CD4-positive, alpha-beta T cell treated with Interleukin-1 beta for 1 hour (primary cell): Measurements from ENCODE around the gene ITPKB.
"Not testable (repeated sequence)": the region's sequence is repeated elsewhere in the genome, so short reads cannot be mapped to it uniquely, and the experiment has no call there.

Experiments
- DNase-seq, 2 donors: peaks; one replicate each; pipeline ENCODE4 v3.0.0-alpha.2; 2020 to 2022

ITPKB gene

DNA sequence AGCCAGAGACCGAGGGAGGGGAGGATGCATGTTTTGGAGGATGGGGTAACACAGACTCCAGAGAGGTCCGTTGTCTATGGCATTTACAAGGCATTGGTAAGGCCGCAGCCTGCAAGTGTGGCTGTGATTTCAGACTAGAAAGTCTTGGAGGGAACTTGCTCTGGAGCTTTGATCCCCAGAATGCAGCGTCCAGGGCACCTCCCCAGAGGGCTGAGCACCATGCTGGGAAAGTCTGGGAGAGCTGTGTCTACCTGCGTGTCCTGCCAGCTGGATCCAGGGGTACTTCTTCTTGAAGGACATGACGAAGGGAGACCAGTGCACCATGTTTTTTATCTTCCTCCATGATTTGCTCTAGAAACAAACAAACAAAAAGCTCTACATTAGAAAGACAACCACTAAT, 90.7 kb downstream of the ITPKB start:
- no peak for DNase-seq

DNA sequence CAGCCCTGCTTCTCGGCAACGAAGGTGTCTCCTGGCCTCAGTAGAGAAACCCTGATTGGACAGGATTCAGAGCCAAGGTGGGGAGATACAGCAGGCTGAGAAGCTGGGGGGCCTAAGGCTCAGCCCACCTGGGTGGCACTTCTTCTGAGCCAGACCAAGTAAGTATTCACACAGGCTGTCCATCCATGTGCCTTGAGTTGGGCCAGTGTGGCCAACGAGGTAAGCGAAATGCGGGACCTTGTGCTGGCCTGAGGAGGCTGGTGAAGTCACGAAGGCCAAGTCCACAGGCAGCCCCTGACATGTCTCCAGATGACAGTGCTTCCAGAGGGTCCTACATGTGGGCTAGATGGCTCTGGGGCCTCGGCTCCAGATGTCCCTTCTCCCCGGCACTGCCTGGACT, 91.4 kb downstream of the ITPKB start:
- DNase-seq = no peak

DNA sequence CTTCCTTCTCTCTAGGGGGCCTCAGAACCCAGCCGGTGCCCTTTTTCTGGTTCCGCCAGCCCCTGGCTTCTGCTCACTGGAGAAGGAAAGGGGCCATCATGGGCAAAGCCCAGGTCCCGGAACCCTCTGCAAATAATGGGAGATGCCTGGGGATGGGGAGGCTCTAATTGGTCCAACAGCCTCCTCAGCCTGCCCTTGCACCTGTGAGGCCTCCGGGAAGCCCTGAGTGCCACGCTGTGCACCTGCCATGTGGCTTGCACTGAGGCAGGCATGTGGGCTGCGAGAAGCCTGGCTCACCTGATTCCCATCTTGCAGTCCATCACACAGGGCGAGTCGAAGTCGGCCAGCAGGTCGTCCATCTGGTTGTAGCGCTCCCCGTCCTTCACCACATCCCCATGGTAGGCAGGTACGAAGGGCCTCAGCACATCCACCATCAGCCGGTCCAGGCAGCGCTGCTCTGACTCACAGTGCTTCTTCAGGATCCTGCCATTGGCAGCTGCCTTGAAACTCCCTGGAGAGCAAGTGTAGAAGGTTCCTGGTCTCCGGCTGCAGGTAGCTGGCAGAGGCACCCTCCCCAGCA, 92.1 kb downstream of the ITPKB start:
- DNase-seq = no peak

DNA sequence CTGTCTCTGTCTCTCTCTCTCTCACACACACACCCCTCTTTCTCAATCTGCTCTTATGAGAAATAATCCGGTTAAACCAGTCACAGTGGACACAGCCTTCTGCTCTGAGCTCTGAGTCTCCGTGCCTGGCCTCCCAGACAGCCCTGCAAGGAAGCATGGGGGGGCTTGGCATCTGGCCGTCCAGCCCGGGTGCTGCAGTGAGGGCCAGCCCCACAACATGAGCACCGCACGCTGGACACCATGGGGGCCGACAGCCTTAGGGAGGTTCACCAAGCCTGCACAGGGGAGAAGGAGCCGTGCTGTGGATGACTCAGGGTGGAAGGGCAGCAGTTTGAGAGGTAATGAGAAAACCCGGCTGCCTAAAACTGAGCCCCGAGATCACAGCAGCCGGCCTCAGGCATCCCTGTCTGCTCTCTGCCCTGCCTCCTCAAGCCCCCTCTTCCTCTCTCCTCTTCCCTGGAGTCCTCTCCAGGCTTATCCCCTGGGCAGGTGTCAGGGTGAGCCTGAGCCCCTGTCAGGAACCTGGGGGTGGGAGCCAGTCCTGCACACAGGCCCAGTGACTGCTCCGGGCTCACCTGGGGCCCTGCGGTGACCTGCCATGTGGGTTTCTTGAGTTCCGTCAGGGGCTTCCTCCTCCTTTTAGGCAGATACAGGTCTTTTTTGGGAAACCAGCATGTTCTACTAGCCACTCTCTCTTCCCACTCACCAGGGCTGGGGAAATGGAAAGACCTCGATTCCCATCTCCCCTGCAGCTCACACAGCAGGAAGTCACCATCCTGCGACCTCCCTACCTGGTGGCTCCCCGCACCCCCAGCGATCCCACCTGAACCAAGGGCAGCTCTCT, 92.8 kb downstream of the ITPKB start:
- DNase-seq = no peak

DNA sequence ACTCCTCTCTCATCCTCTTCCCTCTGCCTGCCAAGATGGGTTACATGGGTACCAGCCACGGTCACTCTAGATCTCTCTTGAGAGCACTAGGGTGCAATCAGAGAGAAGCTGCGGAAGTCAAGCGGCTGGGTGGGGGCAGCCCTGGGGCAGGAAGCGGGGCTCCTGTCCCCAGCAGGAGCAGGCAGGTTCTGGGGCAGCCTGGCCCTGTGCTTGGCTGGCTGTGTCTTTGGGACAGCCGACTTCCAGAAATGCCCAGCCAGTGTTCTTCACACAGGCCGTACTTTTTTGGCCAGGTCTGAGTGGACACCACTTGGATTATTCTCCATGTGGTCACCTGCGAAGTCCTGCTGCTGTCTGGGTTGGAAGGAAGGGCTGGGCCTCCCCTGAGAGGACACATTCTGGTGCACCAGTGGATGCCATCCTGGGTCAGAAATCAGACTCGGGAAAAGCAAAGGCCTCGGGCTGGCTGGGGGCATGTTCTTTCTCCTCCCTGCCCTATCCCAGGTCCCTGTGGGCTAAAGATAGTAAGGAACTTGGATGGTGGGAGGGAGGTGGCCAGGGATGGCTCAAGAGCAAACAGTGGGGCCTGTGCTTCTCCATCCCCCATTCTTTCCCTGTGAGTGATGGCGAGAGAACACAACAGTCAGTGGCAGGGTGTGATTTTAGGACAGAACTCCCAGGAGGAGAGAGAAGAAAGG, 93.7 kb downstream of the ITPKB start:
- no peak for DNase-seq

DNA sequence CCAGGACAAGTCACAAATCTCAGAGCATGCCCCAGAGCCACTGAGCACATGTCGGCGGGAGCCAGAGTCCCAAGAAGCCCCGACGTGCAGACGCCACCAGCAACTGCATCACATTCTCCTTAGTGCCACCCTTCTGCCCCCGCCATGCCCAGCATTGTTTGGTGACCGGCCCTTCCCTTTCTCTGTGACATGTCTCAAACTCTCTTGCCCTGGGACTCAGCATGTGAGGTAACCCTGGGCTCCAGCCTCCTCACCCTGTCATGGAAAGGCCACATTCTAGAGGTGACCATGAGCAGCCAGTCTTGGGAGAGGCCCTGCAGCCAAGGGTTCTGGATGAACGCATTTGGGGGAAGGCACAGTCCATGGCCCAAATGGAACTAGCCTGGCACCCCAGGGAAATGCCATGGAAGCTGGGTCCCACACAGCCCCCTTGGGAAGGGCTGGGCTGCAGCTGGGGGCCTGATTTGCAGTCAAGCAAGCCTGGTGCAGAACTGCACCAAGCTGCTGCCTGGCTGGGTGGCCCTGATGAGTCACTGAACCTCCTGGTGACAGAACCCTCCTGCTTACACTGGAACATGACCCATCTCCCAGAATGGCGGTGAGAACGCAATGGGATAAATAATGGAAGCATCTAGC, 94.4 kb downstream of the ITPKB start:
- DNase-seq = no peak

DNA sequence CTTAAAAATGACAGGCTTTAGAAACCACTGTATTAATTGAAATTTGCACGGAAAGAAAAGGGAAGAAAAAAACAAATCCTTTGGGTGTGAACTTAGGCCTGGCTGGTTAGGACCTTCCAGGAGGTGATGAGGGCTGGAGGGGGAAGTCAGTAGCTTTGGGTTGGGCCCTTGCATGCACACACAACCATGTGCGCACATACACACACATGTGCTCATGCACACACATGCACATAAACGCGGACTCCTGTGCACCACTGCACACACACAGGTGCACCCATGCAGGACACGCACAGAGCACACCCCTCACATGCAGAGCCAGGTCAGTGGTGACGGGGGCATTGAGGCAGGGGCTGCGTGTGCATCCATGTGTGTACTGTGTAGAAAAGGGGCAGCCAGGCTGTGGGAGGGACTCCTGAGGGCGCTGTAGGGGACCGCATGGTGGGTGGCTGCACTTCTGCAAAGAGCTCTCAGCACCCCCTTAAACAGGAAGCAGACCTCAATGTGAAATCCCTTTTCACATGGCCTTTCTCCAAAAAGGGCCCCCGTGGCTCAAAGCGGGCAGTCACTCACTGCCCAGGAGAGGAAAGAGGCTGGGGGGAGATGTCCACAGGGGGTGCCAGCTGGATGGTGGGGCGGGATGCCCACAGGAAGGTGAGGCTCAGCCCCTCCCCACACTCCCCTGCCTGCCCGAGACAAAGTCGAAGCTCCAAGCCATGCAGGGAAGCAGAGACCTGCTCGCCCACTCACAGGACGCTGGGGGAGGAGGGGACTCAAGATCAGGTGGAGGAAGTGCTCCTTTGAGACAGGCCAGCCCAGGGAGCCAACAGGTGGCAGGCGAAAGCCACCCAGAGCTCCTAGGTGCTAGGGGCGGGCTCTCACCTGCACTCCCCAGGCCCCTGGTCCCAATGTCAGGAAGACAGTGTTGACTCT, 95.2 kb downstream of the ITPKB start:
- DNase-seq = peak; percentile 45 to 59

DNA sequence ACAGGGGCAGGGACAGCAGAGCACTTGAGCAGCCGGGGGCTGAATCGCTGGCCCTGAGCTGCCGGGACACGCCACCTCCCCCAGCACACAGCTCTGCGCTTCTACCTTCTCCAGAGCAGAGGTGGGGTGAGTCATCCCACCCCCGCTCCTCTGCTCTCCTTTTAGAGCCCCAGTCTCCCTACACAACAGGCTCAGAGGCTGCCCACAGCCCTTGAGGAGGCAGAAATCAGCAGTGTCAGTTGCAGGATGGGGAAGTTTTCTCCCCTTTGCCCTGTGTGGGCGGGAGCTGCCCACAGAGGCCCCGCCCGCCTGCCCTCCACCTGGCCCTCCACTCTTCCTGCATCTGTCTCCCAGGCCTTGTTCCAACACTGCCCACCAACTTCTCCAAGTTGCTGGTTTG, 95.9 kb downstream of the ITPKB start:
- peak; percentile 25 to 46 for DNase-seq

DNA sequence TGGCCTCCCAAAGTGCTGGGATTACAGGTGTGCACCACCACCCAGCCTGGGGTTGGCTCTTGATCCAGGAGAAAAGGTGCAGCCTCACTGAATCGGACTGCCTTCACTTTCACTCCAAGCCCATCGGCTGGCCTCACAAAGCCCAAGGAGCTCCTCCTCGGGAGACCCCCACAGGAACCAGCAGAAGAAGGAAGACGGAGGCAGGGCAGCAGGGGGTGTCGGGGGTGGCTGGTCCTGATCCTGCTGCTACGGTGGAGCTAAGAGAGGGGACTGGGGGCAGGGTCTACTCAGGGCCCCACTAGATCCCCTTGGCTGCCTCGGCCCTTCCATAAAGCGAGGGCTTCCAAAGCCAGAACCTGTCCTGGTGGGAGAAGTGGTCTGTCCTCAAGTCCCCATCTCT, 96.7 kb downstream of the ITPKB start:
- DNase-seq = no peak

DNA sequence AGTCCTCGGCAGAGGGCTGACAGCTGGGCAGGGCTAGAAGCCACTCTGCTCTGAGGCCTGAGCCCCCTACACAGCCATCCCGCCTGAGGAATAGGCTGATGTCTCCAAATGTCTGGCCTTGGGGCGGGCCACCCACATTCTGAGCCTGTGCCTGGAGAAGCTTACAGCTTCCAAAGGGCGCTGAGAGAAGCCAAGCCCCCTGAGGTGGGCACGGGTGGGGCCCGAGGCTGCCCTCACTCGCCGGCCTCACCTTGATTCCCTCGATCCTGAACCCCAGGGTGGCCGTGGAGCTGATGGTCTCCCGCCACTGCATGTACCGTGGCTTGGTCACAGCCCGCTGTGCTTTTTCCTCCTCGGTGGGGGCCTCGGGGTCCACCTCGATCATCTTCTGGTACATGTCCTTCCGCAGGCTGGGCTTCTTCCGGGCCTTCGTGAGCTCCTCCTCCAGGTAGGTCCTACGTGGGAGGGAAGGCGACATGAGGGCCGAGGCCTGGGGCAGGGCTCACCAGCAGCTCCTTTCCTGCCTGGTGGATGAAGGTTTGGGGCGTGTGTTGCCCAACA, 97.3 kb downstream of the ITPKB start:
- DNase-seq = no peak

DNA sequence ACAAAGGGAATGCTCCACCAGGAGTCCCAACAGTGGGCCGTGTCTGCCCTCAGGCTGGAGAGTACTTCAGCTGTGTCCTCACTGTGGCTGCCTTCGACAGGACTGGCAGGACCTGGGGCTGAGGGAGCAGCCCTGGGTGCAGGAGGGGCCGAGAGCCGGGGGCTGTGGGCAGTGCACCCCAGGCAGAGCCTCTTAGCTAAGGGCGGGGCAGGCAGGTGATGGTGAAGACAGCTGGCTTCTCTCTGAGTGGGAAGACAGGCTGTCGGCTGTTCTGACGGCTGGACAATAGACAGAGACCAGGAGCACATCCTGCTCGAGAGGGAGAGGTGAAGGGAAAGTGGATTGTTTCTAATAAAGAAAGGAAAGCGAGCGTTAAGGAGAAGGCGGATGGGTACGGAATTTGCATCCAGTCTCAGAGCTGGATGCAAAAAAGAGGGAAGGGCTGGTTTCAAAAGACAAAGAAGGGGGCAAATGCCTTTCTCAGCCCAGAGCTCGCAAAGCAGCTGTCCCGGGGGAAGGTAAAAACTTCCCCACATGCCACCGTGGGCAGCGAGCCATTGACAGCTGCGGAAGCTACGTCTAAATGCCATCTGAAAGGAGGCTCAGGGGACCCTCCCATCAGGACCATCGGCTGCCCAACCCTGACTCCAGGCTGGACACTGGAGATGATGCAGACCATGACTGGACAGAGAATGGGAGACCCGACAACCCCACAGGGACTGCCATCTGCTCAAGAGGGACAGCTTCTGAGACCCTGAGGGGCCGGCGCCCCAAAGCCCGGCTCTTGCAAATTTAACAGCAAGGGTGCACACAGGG, 98.6 kb downstream of the ITPKB start:
- DNase-seq = no peak

DNA sequence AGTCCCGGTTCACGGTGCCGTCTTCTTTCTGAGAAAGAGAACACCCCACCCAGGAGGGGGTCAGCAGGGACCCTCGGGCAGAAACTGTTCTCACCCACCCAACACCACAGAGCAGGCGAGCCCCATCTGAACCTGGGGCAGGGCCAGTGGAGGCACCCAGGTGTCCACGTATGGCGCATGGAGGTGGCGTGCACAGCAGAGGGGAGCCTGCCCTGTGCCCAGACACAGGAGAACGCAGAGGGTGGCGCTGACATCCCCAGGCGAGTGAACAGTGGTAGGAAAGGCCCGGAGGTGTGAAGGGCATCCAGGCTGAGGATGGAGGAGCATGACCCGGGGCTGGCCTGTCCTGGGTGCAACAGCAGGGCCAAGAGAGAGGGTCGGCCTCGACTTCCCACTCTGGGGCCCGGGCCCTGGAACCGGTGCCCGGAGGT, 99.4 kb downstream of the ITPKB start:
- no peak for DNase-seq

DNA sequence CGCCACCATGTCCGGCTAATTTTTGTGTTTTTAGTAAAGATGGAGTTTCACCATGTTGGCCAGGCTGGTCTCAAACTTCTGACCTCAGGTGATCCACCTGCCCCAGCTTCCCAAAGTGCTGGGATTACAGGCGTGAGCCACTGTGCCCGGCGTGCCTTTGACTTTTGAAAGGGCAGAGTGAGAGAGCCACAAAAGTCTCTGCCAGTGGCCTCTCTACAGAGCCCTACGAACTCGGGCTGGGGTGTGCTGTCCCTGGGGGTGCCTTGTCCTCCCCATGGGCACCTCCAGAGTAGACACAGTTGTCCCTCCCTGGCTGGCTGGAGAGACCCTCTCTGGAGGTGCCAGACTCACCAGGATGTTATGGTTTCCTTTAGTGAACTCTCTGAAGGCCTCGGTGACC, 99.9 kb downstream of the ITPKB start:
- DNase-seq = not testable (repeated sequence)

DNA sequence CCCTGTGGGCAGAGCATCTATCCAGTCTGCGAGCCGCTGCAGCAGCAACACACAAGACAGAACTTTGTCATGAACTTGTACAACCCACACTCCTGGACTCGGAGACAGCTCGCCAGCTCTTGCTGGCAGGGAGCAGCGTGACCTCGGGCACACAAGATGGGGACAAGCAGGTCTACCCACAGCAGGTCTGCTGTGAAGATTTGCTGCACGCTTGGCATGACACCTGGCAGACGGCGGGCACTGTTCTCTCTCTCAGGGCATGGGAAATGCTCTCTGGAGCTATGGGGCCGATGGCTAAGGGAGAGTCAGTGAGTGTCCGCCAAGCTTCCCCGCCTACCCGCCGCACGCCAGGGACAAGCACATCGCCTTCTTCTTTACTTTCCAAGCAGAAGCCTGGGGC, 100.5 kb downstream of the ITPKB start:
- DNase-seq = no peak

DNA sequence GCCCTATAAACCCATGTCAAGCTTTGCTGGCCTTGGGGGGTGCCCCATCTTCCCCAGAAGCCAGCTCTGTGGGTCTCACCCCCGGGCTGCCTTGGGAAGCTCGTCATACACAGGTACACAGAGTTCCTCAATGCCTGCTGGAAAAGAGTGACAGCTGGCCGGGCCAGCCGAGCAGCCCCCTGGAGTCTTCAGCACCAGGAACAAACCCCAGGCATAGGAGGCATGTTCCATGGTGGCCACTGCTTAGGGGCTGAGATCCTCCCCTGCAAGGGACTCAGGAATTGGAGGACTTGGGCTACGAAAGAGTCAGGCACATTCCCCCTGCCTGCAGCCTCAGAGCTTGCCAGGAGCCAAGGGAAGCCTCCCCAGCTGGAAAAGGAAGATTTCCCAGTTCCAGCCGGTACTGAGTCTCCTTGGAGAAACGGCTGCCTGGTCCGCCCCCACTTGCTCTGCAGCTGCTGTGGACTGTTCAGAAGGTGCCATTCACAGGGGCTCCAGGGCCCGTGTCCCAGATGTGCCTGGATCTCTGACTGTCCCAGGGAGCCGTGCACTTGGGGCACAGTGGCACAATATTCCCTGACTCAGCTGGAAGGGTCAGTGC, 101.0 kb downstream of the ITPKB start:
- DNase-seq = no peak

DNA sequence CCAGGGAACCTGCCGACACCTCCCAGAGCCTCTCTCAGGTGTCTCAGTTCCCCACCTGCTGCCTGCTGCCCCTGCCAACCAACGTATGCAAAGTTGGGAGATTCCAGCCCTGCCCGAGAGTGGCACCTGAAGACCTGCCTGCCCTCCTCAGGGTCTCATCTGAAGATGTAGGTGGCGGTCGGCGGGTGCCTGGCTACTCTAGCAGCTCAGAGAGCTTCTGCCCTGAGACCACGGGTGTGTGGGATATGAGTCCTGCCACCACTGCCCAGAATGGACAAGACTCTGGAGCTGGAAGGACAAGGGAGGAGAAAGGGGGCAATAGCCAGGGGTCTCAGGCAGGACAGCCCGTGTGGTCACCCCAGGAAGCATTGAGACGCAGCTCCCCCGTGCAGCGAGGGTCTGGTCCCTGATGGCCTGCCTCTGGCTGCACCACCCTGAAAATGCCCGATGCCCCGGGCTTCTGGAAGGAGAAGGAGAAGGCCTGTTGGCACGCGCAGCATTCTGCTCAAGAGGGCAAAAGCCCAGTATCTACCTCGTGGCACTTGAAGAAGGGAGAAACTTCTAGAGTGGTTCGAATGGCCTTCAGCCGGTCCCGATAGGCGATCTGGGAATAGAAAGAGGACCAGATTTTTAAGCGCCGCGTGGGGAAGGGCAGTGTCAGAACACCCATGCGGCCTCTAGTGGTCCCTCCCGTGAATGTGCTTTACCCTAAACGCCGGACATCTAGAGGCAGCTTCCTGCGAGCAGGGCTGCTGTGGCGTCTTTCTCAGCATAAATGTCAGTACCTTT, 101.7 kb downstream of the ITPKB start:
- no peak for DNase-seq

DNA sequence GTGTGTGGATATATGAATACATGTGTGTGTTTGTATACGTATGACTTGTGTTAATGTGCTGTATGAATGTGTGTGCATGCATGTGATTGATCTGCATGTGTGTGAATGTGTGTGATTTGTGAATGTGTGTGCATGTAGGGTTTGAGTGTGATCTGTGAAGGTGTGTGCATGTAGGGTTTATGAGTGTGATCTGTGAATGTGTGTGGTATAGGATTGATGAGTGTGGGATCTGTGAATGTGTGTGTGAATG, 102.3 kb downstream of the ITPKB start:
- DNase-seq = no peak

DNA sequence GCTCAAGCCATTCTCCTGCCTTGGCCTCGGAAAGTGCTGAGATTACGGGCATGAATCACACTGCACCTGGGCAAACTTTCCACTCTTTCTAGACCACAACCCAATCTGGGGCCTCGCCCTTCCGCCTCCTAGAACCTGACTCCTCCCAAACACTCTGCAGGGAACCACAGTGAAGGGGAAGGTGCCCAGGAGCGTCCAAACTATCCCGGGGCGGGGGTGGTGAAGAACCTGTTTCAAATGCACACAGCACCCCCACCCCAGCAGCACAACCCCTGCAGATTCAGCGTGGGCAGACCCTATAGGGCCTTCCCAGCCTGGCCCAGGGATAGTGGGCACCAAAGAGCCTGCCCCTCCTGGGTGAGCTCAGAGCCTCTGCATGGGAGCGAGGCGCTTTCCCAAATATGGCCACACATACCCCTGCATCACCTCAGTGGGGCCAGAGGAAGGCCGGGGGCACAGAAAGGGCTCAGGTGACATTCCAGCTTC, 103.6 kb downstream of the ITPKB start:
- peak in 1 of 2 donors; percentile 40 for DNase-seq

DNA sequence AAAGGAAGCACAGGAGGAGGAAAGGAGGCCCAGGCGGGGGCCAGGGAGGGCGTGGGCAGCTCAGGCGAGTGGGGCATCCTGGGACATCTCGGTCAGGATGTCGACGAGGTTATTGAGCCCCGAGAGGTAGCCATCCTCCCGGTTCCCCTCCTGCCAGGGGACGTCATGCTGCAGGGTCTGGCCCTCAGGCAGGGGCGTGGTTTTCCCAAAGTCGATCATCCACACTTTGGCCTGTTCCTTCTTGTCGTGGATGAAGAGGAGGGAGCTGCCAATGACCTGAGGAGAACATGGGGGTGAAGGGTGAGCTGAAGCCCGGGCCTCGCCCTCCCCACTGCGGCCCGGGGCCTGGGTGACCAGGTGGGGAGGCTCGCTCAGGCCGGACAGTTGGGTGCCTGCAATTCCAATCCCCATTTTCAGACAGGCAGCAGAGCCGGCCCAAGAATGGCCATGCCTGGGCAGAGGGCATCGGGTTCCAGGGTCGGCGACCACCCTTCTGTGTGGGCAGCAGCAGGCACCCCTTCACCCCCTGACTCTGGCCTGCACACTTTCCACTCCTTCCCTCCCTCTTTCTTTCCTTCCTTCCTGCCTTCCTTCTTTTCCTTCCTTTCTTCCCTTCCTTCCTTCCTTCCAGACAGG, 104.4 kb downstream of the ITPKB start:
- no peak for DNase-seq
